ENCODE data around the gene MLYCD.

The MLYCD gene

GRCh38 chr16:83899978-83900377 is 1.1 kb downstream of the MLYCD start:
- no peak for DNase-seq

- no peak for DNase-seq
These were observed 1.7 kb downstream of the MLYCD start for GRCh38 chr16:83900571-83900970.

- no peak for DNase-seq
These were observed 2.2 kb downstream of the MLYCD start for GRCh38 chr16:83901101-83901500.

GRCh38 chr16:83903751-83904150 is 4.8 kb downstream of the MLYCD start:
- no peak for DNase-seq

- DNase-seq, result no peak
These were observed 7.8 kb downstream of the MLYCD start for GRCh38 chr16:83906683-83907082.

GRCh38 chr16:83907111-83907510 is 8.2 kb downstream of the MLYCD start:
- no peak for DNase-seq

- no peak for DNase-seq
These were observed 8.8 kb downstream of the MLYCD start for GRCh38 chr16:83907631-83908250.

GRCh38 chr16:83908798-83909197 is 9.9 kb downstream of the MLYCD start:
- DNase-seq, result no peak

- DNase-seq, result no peak
These were observed 12.4 kb downstream of the MLYCD start for GRCh38 chr16:83911290-83911689.

GRCh38 chr16:83912519-83913244 is 13.8 kb downstream of the MLYCD start:
- no peak for DNase-seq

- DNase-seq, result no peak
These were observed 14.3 kb downstream of the MLYCD start for GRCh38 chr16:83913245-83913633.

- DNase-seq, result no peak
These were observed 15.3 kb downstream of the MLYCD start for GRCh38 chr16:83914091-83914710.

- no peak for DNase-seq
These were observed 16.2 kb downstream of the MLYCD start for GRCh38 chr16:83915081-83915480.

GRCh38 chr16:83915491-83915890 is 16.6 kb downstream of the MLYCD start:
- no peak for DNase-seq

GRCh38 chr16:83917152-83918120 is 18.5 kb downstream of the MLYCD start:
- no peak for DNase-seq

- no peak for DNase-seq
These were observed 22.1 kb downstream of the MLYCD start for GRCh38 chr16:83920894-83921491.

GRCh38 chr16:83923581-83924365 is 24.9 kb downstream of the MLYCD start:
- no peak for DNase-seq

GRCh38 chr16:83924686-83925085 is 25.8 kb downstream of the MLYCD start:
- DNase-seq, result no peak

GRCh38 chr16:83925095-83925905 is 26.4 kb downstream of the MLYCD start:
- DNase-seq, result no peak

- no peak for DNase-seq
These were observed 27.2 kb downstream of the MLYCD start for GRCh38 chr16:83925957-83926725.
